HCT116 (cell line): ENCODE results near the gene AGPAT3. TPM values are rescaled to one million over a fixed set of nuclear protein-coding genes. Genes with fewer than 3 reads are reported as not detected.

Source experiments
- ATAC-seq: fragments of 200-7000 bp; cut with Tn5 transposase; 2 replicates; pipeline ENCODE4 v1.9.1; 2020; ENCODE audit warnings: mild to moderate bottlenecking, moderate library complexity
- BruUV-seq: library from RNA; stranded (reverse); fragments of 400-500 nt; replicated peaks from 2 replicates; lab custom pipeline; 2021; lab: Mats Ljungman, UMichigan
- CTCF ChIA-PET: fragments of 300-600 bp; sonication (Branson Sonifier 250); formaldehyde crosslinking; loops from one replicate; lab custom pipeline; 2021; ENCODE audit warnings: antibody characterized with exemption; lab: Charles Lee
- POLR2A ChIA-PET: fragments of 300-600, 350-600 bp; sonication (Branson Sonifier 250); formaldehyde crosslinking; loops from one replicate; lab custom pipeline; 2021; ENCODE audit warnings: antibody characterized with exemption; lab: Charles Lee
- RAD21 ChIA-PET, 2 experiments: fragments of 300-600 bp; sonication (Branson Sonifier 250); formaldehyde crosslinking; loops; one replicate each; lab custom pipeline; 2023; ENCODE audit warnings: low total read pairs in 2 of 2; ENCODE audit not compliant: uncharacterized antibody in 2 of 2, unreplicated experiment in 2 of 2, low non-redundant PET in 1 of 2; lab: Charles Lee
- DNase-seq: peaks from one replicate; pipeline ENCODE4 v3.0.0-alpha.2; 2010; ENCODE audit warnings: low read depth, low spot score
- H2AFZ ChIP-seq: fragments of 200-600 bp; shearing (Covaris generic), sonication (generic); 2 replicates; pipeline ENCODE4 v1.6.1; 2017; ENCODE audit warnings: low read depth, mixed run types, mixed read lengths, antibody characterized with exemption, low read length; ENCODE audit not compliant: poor library complexity, severe bottlenecking
- H3K27ac ChIP-seq: 2 replicates; pipeline ENCODE4 v1.5.1; 2012; ENCODE audit warnings: low read depth, low read length
- H3K27me3 ChIP-seq: fragments of 200-600 bp; sonication (generic); 2 replicates; pipeline ENCODE4 v1.6.1; 2016; ENCODE audit warnings: mixed run types, low read length, mixed read lengths; ENCODE audit not compliant: insufficient read depth
- H3K36me3 ChIP-seq, 2 experiments: fragments of 200-500 bp in 1 of 2; fragments of 200-600 bp in 1 of 2; sonication (Bioruptor generic) in 1 of 2; sonication (generic) in 1 of 2; 2 replicates each; pipeline versions ENCODE4 v1.5.1 to v1.6.1; 2014 to 2016; ENCODE audit warnings: low read length in 2 of 2, inconsistent platforms in 1 of 2, mixed read lengths in 1 of 2, mixed run types in 1 of 2; ENCODE audit not compliant: insufficient read depth in 2 of 2, control insufficient read depth in 1 of 2
- H3K4me1 ChIP-seq, 2 experiments: fragments of 200-600 bp in 1 of 2; sonication (generic) in 1 of 2; 2 replicates each; pipeline versions ENCODE4 v1.5.1 to v1.6.1; 2012 to 2017; ENCODE audit warnings: low read length in 2 of 2, inconsistent platforms in 1 of 2, mild to moderate bottlenecking in 1 of 2, mixed read lengths in 1 of 2, mixed run types in 1 of 2, moderate library complexity in 1 of 2; ENCODE audit not compliant: insufficient read depth in 2 of 2, control insufficient read depth in 1 of 2
- H3K4me2 ChIP-seq: fragments of 200-600 bp; sonication (generic); 2 replicates; pipeline ENCODE4 v1.6.1; 2017; ENCODE audit warnings: mixed run types, low read length, mixed read lengths
- H3K4me3 ChIP-seq, 2 experiments: fragments of 200-600 bp in 1 of 2; sonication (generic) in 1 of 2; replicated peaks in 1 of 2; 2 replicates each; pipeline ENCODE4 v1.5.1; 2011 to 2016; ENCODE audit warnings: low read length in 2 of 2, control low read depth in 1 of 2, low read depth in 1 of 2, mild to moderate bottlenecking in 1 of 2, mixed read lengths in 1 of 2, mixed run types in 1 of 2
- H3K79me2 ChIP-seq: fragments of 200-600 bp; sonication (generic); 2 replicates; pipeline ENCODE4 v1.6.1; 2017; ENCODE audit warnings: mild to moderate bottlenecking, mixed run types, low read length, moderate library complexity, mixed read lengths; ENCODE audit not compliant: insufficient read depth
- H3K9ac ChIP-seq: fragments of 200-600 bp; sonication (generic); 2 replicates; pipeline ENCODE4 v1.6.1; 2016; ENCODE audit warnings: low read length, mixed read lengths
- H3K9me2 ChIP-seq: fragments of 200-600 bp; sonication (generic), shearing (Covaris generic); 2 replicates; pipeline ENCODE4 v1.6.1; 2017; ENCODE audit warnings: mixed run types, mild to moderate bottlenecking, moderate library complexity; ENCODE audit not compliant: insufficient read depth
- H3K9me3 ChIP-seq, 2 experiments: fragments of 200-500 bp in 1 of 2; fragments of 200-600 bp in 1 of 2; sonication (Bioruptor generic) in 1 of 2; sonication (generic) in 1 of 2; 2 replicates each; pipeline ENCODE4 v1.6.1; 2014 to 2017; ENCODE audit warnings: low read length in 2 of 2, mixed read lengths in 2 of 2, inconsistent platforms in 1 of 2, low read depth in 1 of 2, mild to moderate bottlenecking in 1 of 2, mixed run types in 1 of 2, moderate library complexity in 1 of 2; ENCODE audit not compliant: control insufficient read depth in 1 of 2, insufficient read depth in 1 of 2
- H4K20me1 ChIP-seq: fragments of 200-600 bp; sonication (generic), shearing (Covaris generic); 2 replicates; pipeline ENCODE4 v1.6.1; 2017; ENCODE audit warnings: mixed run types, mild to moderate bottlenecking, moderate library complexity; ENCODE audit not compliant: insufficient read depth
- ELF1 ChIP-seq: IDR thresholded peaks from 2 replicates; pipeline ENCODE4 v1.6.1; 2012; ENCODE audit warnings: low read depth, borderline replicate concordance
- EZH2 ChIP-seq: fragments of 200-600 bp; sonication (generic); IDR thresholded peaks from 2 replicates; pipeline ENCODE4 v1.6.1; 2017; ENCODE audit warnings: antibody characterized with exemption, mixed run types
- EZH2phosphoT487 ChIP-seq: fragments of 200-600 bp; IDR thresholded peaks from 2 replicates; pipeline ENCODE4 v1.6.1; 2018; ENCODE audit warnings: antibody characterized with exemption, borderline replicate concordance
- FOSL1 ChIP-seq: IDR thresholded peaks from 2 replicates; pipeline ENCODE4 v1.6.1; 2012; ENCODE audit warnings: low read depth
- POLR2A ChIP-seq: IDR thresholded peaks from 2 replicates; pipeline ENCODE4 v1.7.0; 2011; ENCODE audit warnings: borderline replicate concordance; ENCODE audit not compliant: insufficient read depth, insufficient read length; ENCODE audit errors: extremely low read depth
- POLR2AphosphoS5 ChIP-seq: IDR thresholded peaks from 2 replicates; pipeline ENCODE4 v1.6.1; 2011; ENCODE audit warnings: mild to moderate bottlenecking, low read depth, low read length, moderate library complexity
- TCF7L2 ChIP-seq: IDR thresholded peaks from 2 replicates; pipeline ENCODE4 v1.7.0; 2011; ENCODE audit warnings: borderline replicate concordance, inconsistent platforms; ENCODE audit not compliant: insufficient read depth, insufficient read length; ENCODE audit errors: extremely low read depth
- YY1 ChIP-seq: IDR thresholded peaks from 2 replicates; pipeline ENCODE4 v1.6.1; 2011; ENCODE audit warnings: low read length, low read depth, moderate library complexity, mild to moderate bottlenecking; ENCODE audit not compliant: insufficient replicate concordance; ENCODE audit errors: extremely low read depth
- ZNF274 ChIP-seq: fragments of 200-500 bp; sonication (Bioruptor generic); IDR thresholded peaks from 2 replicates; pipeline ENCODE4 v1.6.1; 2014; ENCODE audit warnings: mild to moderate bottlenecking, low read depth, low read length, inconsistent platforms
- intact Hi-C: fragments of 100-400 bp; cut with micrococcal nuclease; formaldehyde crosslinking; loops from 2 replicates; pipeline ENCODE4 v1.10.0; 2022
- total RNA-seq: library from RNA; stranded (reverse); gene quantifications from one replicate; pipeline ENCODE4 v1.2.1, GENCODE V29; 2021; ENCODE audit not compliant: unreplicated experiment
- TF ChIP-seq, protein P1 (sequence below), 3 experiments: fragments of 200-600 bp in 1 of 3; sonication (generic) in 1 of 3; IDR thresholded peaks in 2 of 3; conservative IDR thresholded peaks in 1 of 3; 2 replicates each; pipeline ENCODE4 v1.5.1; 2012 to 2017; ENCODE audit warnings: low read depth in 2 of 3, low read length in 2 of 3, antibody characterized with exemption in 1 of 3, borderline replicate concordance in 1 of 3, control low read depth in 1 of 3, mild to moderate bottlenecking in 1 of 3, mixed read lengths in 1 of 3, mixed run types in 1 of 3, moderate library complexity in 1 of 3; ENCODE audit not compliant: insufficient read depth in 1 of 3
- TF ChIP-seq, protein P2 (sequence below): IDR thresholded peaks from 2 replicates; pipeline ENCODE4 v1.6.1; 2012
- TF ChIP-seq, protein P3 (sequence below): IDR thresholded peaks from 2 replicates; pipeline ENCODE4 v1.6.1; 2011; ENCODE audit warnings: mild to moderate bottlenecking, low read length, moderate library complexity; ENCODE audit not compliant: insufficient replicate concordance; ENCODE audit errors: extremely low read depth
- TF ChIP-seq, protein P4 (sequence below): IDR thresholded peaks from 2 replicates; pipeline ENCODE4 v1.6.1; 2012

AGPAT3 gene
- total RNA-seq, 1 experiment from 2014 or later, result 54.1 TPM

DNA sequence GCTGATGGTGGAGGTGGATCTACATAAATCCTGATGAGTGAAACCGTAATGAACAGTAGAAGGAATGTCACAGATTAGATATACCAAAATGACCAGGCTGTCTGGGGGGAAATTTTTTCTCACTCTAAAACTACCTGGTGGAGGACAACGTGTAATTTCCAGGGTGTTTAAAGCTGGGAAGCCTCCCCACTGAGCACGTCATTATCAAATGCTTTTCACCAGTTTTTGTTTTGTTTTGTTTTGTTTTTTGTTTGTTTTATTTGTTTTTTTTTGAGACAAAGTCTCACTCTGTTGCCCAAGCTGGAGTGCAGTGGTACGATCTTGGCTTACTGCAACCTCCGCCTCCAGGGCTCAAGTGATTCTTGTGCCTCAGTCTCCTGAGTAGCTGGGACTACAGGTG lies 11.6 kb downstream of the AGPAT3 start:
- Histone ChIP-seq H3K9me3 (no peaks in the 10 kb centered on the region), H2AFZ (no peak overlapping the region), H3K9me2 (no peaks in the 10 kb centered on the region), H3K27ac (no peak overlapping the region), H3K79me2 (peaks cover 22% of the 10 kb centered on the region), H3K4me2 (no peak overlapping the region), H4K20me1 (0 out of 2 replicates have a peak, but pooled peaks cover 3% of the 10 kb centered on the region), H3K4me1 (peaks cover 24 to 39% of the 10 kb centered on the region in 2 experiments), H3K27me3 (no peaks in the 10 kb centered on the region), H3K36me3 (no peaks in the 10 kb centered on the region; a peak in 1 of 4 replicates), H3K4me3 (no peak overlapping the region), H3K9ac (no peak overlapping the region)
- DNase-seq (no peak), ATAC-seq (no peak)
- POLR2A ChIA-PET, result no interaction called here
- CTCF ChIA-PET, result no interaction called here
- RAD21 ChIA-PET, result no interaction called here
- BruUV-seq, result no TSS peak
- intact Hi-C loops, result no loop called here
- TF ChIP-seq, protein P1, sequence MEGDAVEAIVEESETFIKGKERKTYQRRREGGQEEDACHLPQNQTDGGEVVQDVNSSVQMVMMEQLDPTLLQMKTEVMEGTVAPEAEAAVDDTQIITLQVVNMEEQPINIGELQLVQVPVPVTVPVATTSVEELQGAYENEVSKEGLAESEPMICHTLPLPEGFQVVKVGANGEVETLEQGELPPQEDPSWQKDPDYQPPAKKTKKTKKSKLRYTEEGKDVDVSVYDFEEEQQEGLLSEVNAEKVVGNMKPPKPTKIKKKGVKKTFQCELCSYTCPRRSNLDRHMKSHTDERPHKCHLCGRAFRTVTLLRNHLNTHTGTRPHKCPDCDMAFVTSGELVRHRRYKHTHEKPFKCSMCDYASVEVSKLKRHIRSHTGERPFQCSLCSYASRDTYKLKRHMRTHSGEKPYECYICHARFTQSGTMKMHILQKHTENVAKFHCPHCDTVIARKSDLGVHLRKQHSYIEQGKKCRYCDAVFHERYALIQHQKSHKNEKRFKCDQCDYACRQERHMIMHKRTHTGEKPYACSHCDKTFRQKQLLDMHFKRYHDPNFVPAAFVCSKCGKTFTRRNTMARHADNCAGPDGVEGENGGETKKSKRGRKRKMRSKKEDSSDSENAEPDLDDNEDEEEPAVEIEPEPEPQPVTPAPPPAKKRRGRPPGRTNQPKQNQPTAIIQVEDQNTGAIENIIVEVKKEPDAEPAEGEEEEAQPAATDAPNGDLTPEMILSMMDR (IDR thresholded peaks at IDR 0.05 in 2 of 3, conservative IDR thresholded peaks at IDR 0.05 in 1 of 3; ENCODE audit: borderline replicate concordance in 1 of 3, insufficient read depth in 1 of 3, low read depth in 2 of 3, low read length in 2 of 3), result no peak
- TF ChIP-seq EZH2, result no peak
- no peak for TF ChIP-seq POLR2AphosphoS5
- TF ChIP-seq, protein P2, sequence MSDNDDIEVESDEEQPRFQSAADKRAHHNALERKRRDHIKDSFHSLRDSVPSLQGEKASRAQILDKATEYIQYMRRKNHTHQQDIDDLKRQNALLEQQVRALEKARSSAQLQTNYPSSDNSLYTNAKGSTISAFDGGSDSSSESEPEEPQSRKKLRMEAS, result no peak
- TF ChIP-seq EZH2phosphoT487, result no peak
- no peak for TF ChIP-seq FOSL1
- no peak for TF ChIP-seq ELF1
- TF ChIP-seq YY1, result no peak
- no peak for TF ChIP-seq TCF7L2
- TF ChIP-seq, protein P3, sequence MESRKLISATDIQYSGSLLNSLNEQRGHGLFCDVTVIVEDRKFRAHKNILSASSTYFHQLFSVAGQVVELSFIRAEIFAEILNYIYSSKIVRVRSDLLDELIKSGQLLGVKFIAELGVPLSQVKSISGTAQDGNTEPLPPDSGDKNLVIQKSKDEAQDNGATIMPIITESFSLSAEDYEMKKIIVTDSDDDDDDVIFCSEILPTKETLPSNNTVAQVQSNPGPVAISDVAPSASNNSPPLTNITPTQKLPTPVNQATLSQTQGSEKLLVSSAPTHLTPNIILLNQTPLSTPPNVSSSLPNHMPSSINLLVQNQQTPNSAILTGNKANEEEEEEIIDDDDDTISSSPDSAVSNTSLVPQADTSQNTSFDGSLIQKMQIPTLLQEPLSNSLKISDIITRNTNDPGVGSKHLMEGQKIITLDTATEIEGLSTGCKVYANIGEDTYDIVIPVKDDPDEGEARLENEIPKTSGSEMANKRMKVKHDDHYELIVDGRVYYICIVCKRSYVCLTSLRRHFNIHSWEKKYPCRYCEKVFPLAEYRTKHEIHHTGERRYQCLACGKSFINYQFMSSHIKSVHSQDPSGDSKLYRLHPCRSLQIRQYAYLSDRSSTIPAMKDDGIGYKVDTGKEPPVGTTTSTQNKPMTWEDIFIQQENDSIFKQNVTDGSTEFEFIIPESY, result no peak
- no peak for TF ChIP-seq ZNF274
- TF ChIP-seq POLR2A, result no peak
- TF ChIP-seq, protein P4, sequence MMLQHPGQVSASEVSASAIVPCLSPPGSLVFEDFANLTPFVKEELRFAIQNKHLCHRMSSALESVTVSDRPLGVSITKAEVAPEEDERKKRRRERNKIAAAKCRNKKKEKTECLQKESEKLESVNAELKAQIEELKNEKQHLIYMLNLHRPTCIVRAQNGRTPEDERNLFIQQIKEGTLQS, result no peak
